ENCODE data around the gene KPNB1.

- TF ChIP-seq GATA2 (IDR thresholded peaks at IDR 0.05; ENCODE audit: low read depth, low read length) (no peak), GATA3 (IDR thresholded peaks at IDR 0.05; ENCODE audit: low read depth, low read length) (no peak)
Observed at GRCh38 chr17:47721725-47722124, 72.0 kb downstream of the KPNB1 start.
